ENCODE results near the gene SATB1. TPM values are rescaled to one million over a fixed set of nuclear protein-coding genes. Genes with fewer than 3 reads are reported as not detected.
"Not testable (repeated sequence)": the region's sequence is repeated elsewhere in the genome, so short reads cannot be mapped to it uniquely, and the experiment has no call there.

The SATB1 gene
- total RNA-seq, 1 donor from 2014 or later, result 22.1 TPM

- DNase-seq (ENCODE audit: low read depth, low spot score), result no peak
- Mint-ChIP-seq H3K4me1 (peaks cover 6% of the 10 kb centered on the region), H3K36me3 (ENCODE audit: low read depth) (peaks cover 8% of the 10 kb centered on the region), H3K9me3 (peaks cover 3% of the 10 kb centered on the region), H3K27me3 (ENCODE audit: low read depth) (no peaks in the 10 kb centered on the region), H3K4me3 (no peak overlapping the region), H3K27ac (ENCODE audit: unreplicated experiment) (no peak overlapping the region)
- TF ChIP-seq CTCF (conservative IDR thresholded peaks at IDR 0.05), result no peak
These were observed 80.7 kb downstream of the SATB1 start for GRCh38 chr3:18344306-18345014.

- Mint-ChIP-seq H3K4me3 (no peak overlapping the region), H3K4me1 (peaks cover under 1% of the 10 kb centered on the region), H3K27me3 (ENCODE audit: low read depth) (no peaks in the 10 kb centered on the region), H3K27ac (ENCODE audit: unreplicated experiment) (no peak overlapping the region), H3K9me3 (peaks cover 3% of the 10 kb centered on the region), H3K36me3 (ENCODE audit: low read depth) (peaks cover 3% of the 10 kb centered on the region)
- no peak for DNase-seq (ENCODE audit: low read depth, low spot score)
- TF ChIP-seq CTCF (conservative IDR thresholded peaks at IDR 0.05), result no peak
These were observed 81.3 kb downstream of the SATB1 start for GRCh38 chr3:18343809-18344208.

- TF ChIP-seq CTCF (conservative IDR thresholded peaks at IDR 0.05), result no peak
- Mint-ChIP-seq H3K9me3 (peaks cover 3% of the 10 kb centered on the region), H3K27ac (ENCODE audit: unreplicated experiment) (no peak overlapping the region), H3K27me3 (ENCODE audit: low read depth) (no peaks in the 10 kb centered on the region), H3K36me3 (ENCODE audit: low read depth) (peaks cover 5% of the 10 kb centered on the region), H3K4me1 (peaks cover 27% of the 10 kb centered on the region), H3K4me3 (no peak overlapping the region)
- no peak for DNase-seq (ENCODE audit: low read depth, low spot score)
These were observed 86.2 kb downstream of the SATB1 start for GRCh38 chr3:18338827-18339514.

- DNase-seq (ENCODE audit: low read depth, low spot score), result no peak
- Mint-ChIP-seq H3K4me1 (peaks cover 33% of the 10 kb centered on the region), H3K4me3 (no peak overlapping the region), H3K27ac (ENCODE audit: unreplicated experiment) (no peak overlapping the region), H3K36me3 (ENCODE audit: low read depth) (peaks cover 10% of the 10 kb centered on the region), H3K27me3 (ENCODE audit: low read depth) (no peaks in the 10 kb centered on the region), H3K9me3 (peaks cover 5% of the 10 kb centered on the region)
- no peak for TF ChIP-seq CTCF (conservative IDR thresholded peaks at IDR 0.05)
These were observed 87.9 kb downstream of the SATB1 start for GRCh38 chr3:18337231-18337630.

GRCh38 chr3:18334837-18335601 is 90.1 kb downstream of the SATB1 start:
- TF ChIP-seq CTCF (conservative IDR thresholded peaks at IDR 0.05), result no peak
- H3K4me1 Mint-ChIP-seq, result peaks cover 42% of the 10 kb centered on the region
- H3K27ac Mint-ChIP-seq (ENCODE audit: unreplicated experiment), result peak overlapping the region; percentile 79
- peak overlapping the region; percentile 35 for H3K4me3 Mint-ChIP-seq
- H3K27me3 Mint-ChIP-seq (ENCODE audit: low read depth), result no peaks in the 10 kb centered on the region
- H3K9me3 Mint-ChIP-seq, result peaks cover 5% of the 10 kb centered on the region
- peaks cover 14% of the 10 kb centered on the region for H3K36me3 Mint-ChIP-seq (ENCODE audit: low read depth)
- no peak for DNase-seq (ENCODE audit: low read depth, low spot score)

GRCh38 chr3:18330772-18331441 is 94.2 kb downstream of the SATB1 start:
- H3K9me3 Mint-ChIP-seq; H3K27me3 Mint-ChIP-seq (ENCODE audit: low read depth): not testable (repeated sequence)
- H3K27ac Mint-ChIP-seq (ENCODE audit: unreplicated experiment), result peak overlapping the region; percentile 92

More at GRCh38 chr3:18330772-18331441, 94.2 kb downstream of the SATB1 start:
- Mint-ChIP-seq H3K4me1 (peaks cover 29% of the 10 kb centered on the region), H3K4me3 (peak overlapping the region; percentile 69), H3K36me3 (ENCODE audit: low read depth) (peaks cover 21% of the 10 kb centered on the region)
- DNase-seq (ENCODE audit: low read depth, low spot score), result not testable (repeated sequence)

All from neural crest cell (in vitro differentiated cells).